HepG2 (cell line): Measurements from ENCODE around the gene CD300LF.

ENCODE experiments used
- ELF1 ChIP-seq: sonication (generic); formaldehyde crosslinking; IDR thresholded peaks from 2 replicates; pipeline ENCODE4 v1.4.0; 2020; ENCODE audit warnings: missing genetic modification reagents
- EP300 ChIP-seq, 3 experiments: sonication (generic) in 1 of 3; formaldehyde crosslinking in 1 of 3; IDR thresholded peaks; 2 replicates each; pipeline versions ENCODE4 v1.5.1 to v1.6.1; 2011 to 2020; ENCODE audit warnings: low read depth in 2 of 3, low read length in 2 of 3, borderline replicate concordance in 1 of 3, improper control_type of control experiment in 1 of 3, mild to moderate bottlenecking in 1 of 3, missing genetic modification reagents in 1 of 3, moderate library complexity in 1 of 3
- FOXM1 ChIP-seq: sonication (generic); formaldehyde crosslinking; IDR thresholded peaks from 2 replicates; pipeline ENCODE4 v1.5.0; 2020; ENCODE audit warnings: missing genetic modification reagents
- NCOA1 ChIP-seq: sonication (generic); formaldehyde crosslinking; IDR thresholded peaks from 2 replicates; pipeline ENCODE4 v1.9.0; 2021; ENCODE audit warnings: missing genetic modification reagents
- PHF5A ChIP-seq: IDR thresholded peaks from one replicate; pipeline ENCODE4 v1.6.1; 2018; ENCODE audit warnings: low read depth, missing genetic modification reagents; ENCODE audit not compliant: unreplicated experiment
- POLR2AphosphoS5 ChIP-seq: IDR thresholded peaks from 2 replicates; pipeline ENCODE4 v1.6.1; 2012; ENCODE audit warnings: low read depth, low read length
- RBAK ChIP-seq: sonication (generic); formaldehyde crosslinking; IDR thresholded peaks from 2 replicates; pipeline ENCODE4 v1.5.1; 2020; ENCODE audit warnings: mild to moderate bottlenecking, missing genetic modification reagents
- RBFOX2 ChIP-seq: fragments of 200-400 bp; formaldehyde crosslinking; IDR thresholded peaks from 2 replicates; pipeline ENCODE4 v1.6.1; 2017; ENCODE audit warnings: low read depth, mild to moderate bottlenecking, low read length
- UBTF ChIP-seq: sonication (generic); formaldehyde crosslinking; IDR thresholded peaks from 2 replicates; pipeline ENCODE4 v1.4.0; 2020; ENCODE audit warnings: mild to moderate bottlenecking, missing genetic modification reagents
- ZFX ChIP-seq: sonication (generic); formaldehyde crosslinking; IDR thresholded peaks from 2 replicates; pipeline ENCODE4 v1.4.0; 2020; ENCODE audit warnings: mild to moderate bottlenecking, low read depth, missing genetic modification reagents, moderate library complexity
- TF ChIP-seq, protein P1 (sequence below): sonication (generic); formaldehyde crosslinking; IDR thresholded peaks from 2 replicates; pipeline ENCODE4 v1.5.0; 2020; ENCODE audit warnings: mild to moderate bottlenecking, missing genetic modification reagents, moderate library complexity

GRCh38 chr17:74729368-74729767 is 16.6 kb upstream of the CD300LF start:
- no peak for TF ChIP-seq POLR2AphosphoS5
- TF ChIP-seq ZFX = no peak
- TF ChIP-seq NCOA1 (CRISPR knock-in tag) = no peak
- no peak for TF ChIP-seq RBAK (CRISPR knock-in tag)
- TF ChIP-seq, protein P1, sequence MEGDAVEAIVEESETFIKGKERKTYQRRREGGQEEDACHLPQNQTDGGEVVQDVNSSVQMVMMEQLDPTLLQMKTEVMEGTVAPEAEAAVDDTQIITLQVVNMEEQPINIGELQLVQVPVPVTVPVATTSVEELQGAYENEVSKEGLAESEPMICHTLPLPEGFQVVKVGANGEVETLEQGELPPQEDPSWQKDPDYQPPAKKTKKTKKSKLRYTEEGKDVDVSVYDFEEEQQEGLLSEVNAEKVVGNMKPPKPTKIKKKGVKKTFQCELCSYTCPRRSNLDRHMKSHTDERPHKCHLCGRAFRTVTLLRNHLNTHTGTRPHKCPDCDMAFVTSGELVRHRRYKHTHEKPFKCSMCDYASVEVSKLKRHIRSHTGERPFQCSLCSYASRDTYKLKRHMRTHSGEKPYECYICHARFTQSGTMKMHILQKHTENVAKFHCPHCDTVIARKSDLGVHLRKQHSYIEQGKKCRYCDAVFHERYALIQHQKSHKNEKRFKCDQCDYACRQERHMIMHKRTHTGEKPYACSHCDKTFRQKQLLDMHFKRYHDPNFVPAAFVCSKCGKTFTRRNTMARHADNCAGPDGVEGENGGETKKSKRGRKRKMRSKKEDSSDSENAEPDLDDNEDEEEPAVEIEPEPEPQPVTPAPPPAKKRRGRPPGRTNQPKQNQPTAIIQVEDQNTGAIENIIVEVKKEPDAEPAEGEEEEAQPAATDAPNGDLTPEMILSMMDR (CRISPR knock-in tag) = no peak
- TF ChIP-seq ELF1 = no peak
- no peak for TF ChIP-seq RBFOX2
- no peak for TF ChIP-seq PHF5A (CRISPR knock-in tag)
- no peak for TF ChIP-seq FOXM1 (CRISPR knock-in tag)
- TF ChIP-seq UBTF (CRISPR knock-in tag) = no peak
- TF ChIP-seq EP300 (IDR thresholded peaks at IDR 0.05; ENCODE audit: low read depth in 2 of 2, low read length in 2 of 2) = no peak
- TF ChIP-seq EP300 (CRISPR knock-in tag; IDR thresholded peaks at IDR 0.05; ENCODE audit: borderline replicate concordance) = no peak
